Measurements from ENCODE around the gene EPS15.
"Not testable (repeated sequence)": the region's sequence is repeated elsewhere in the genome, so short reads cannot be mapped to it uniquely, and the experiment has no call there.

Gene EPS15

GRCh38 chr1:51444534-51445192 is 74.4 kb downstream of the EPS15 start:
- FAIRE-seq (no peak), DNase-seq (ENCODE audit: insufficient read length, low spot score) (no peak)
- TF ChIP-seq CTCF (IDR thresholded peaks at IDR 0.05; ENCODE audit: insufficient read depth, missing control alignments): no peak

- TF ChIP-seq CTCF (IDR thresholded peaks at IDR 0.05; ENCODE audit: insufficient read depth, missing control alignments): no peak
- FAIRE-seq (no peak), DNase-seq (ENCODE audit: insufficient read length, low spot score) (no peak)
Measured at GRCh38 chr1:51444096-51444495, 75.0 kb downstream of the EPS15 start.

GRCh38 chr1:51443555-51443954 is 75.5 kb downstream of the EPS15 start:
- FAIRE-seq (no peak), DNase-seq (ENCODE audit: insufficient read length, low spot score) (no peak)
- TF ChIP-seq CTCF (IDR thresholded peaks at IDR 0.05; ENCODE audit: insufficient read depth, missing control alignments): no peak

GRCh38 chr1:51442616-51443015 is 76.5 kb downstream of the EPS15 start:
- DNase-seq (ENCODE audit: insufficient read length, low spot score) (no peak), FAIRE-seq (no peak)
- TF ChIP-seq CTCF (IDR thresholded peaks at IDR 0.05; ENCODE audit: insufficient read depth, missing control alignments): no peak

- DNase-seq (ENCODE audit: insufficient read length, low spot score) (no peak), FAIRE-seq (no peak)
- TF ChIP-seq CTCF (IDR thresholded peaks at IDR 0.05; ENCODE audit: insufficient read depth, missing control alignments): no peak
Measured at GRCh38 chr1:51442198-51442597, 76.9 kb downstream of the EPS15 start.

- FAIRE-seq (no peak), DNase-seq (ENCODE audit: insufficient read length, low spot score) (no peak)
- no peak for TF ChIP-seq CTCF (IDR thresholded peaks at IDR 0.05; ENCODE audit: insufficient read depth, missing control alignments)
Measured at GRCh38 chr1:51439895-51440294, 79.2 kb downstream of the EPS15 start.

- TF ChIP-seq CTCF (IDR thresholded peaks at IDR 0.05; ENCODE audit: insufficient read depth, missing control alignments): no peak
- DNase-seq (ENCODE audit: insufficient read length, low spot score) (no peak), FAIRE-seq (no peak)
Measured at GRCh38 chr1:51439053-51439452, 80.0 kb downstream of the EPS15 start.

GRCh38 chr1:51437391-51437790 is 81.7 kb downstream of the EPS15 start:
- not testable (repeated sequence) for FAIRE-seq; DNase-seq (ENCODE audit: insufficient read length, low spot score)
